Neuronal stem cell (in vitro differentiated cells): ENCODE measurements around the gene GET3.
A peak's percentile ranks its signal among the peaks of the same experiment; 100 is the strongest.

Experiments used
- DNase-seq: peaks from one replicate; pipeline ENCODE4 v3.0.0-alpha.2; 2013; ENCODE audit warnings: low spot score
- H2AFZ ChIP-seq: one replicate; pipeline ENCODE4 v1.6.1; 2013; ENCODE audit warnings: mild to moderate bottlenecking, low read length, inconsistent platforms
- H2AK5ac ChIP-seq: 2 replicates; pipeline ENCODE4 v1.6.1; 2013; ENCODE audit warnings: low read depth, mild to moderate bottlenecking, inconsistent platforms, low read length, moderate library complexity, mixed read lengths
- H2BK120ac ChIP-seq: 2 replicates; pipeline ENCODE4 v1.6.1; 2013; ENCODE audit warnings: low read depth, mild to moderate bottlenecking, inconsistent platforms, low read length, moderate library complexity, mixed read lengths
- H2BK12ac ChIP-seq: one replicate; pipeline ENCODE4 v1.6.1; 2013; ENCODE audit warnings: low read length, inconsistent platforms
- H2BK15ac ChIP-seq: 2 replicates; pipeline ENCODE4 v1.6.1; 2013; ENCODE audit warnings: mild to moderate bottlenecking, low read length, inconsistent platforms, mixed read lengths
- H2BK5ac ChIP-seq: one replicate; pipeline ENCODE4 v1.6.1; 2013; ENCODE audit warnings: inconsistent platforms, mild to moderate bottlenecking, low read length, moderate library complexity
- H3K14ac ChIP-seq: one replicate; pipeline ENCODE4 v1.6.1; 2013; ENCODE audit warnings: low read length, inconsistent platforms
- H3K18ac ChIP-seq: 2 replicates; pipeline ENCODE4 v1.6.1; 2013; ENCODE audit warnings: low read length, inconsistent platforms
- H3K23ac ChIP-seq: 2 replicates; pipeline ENCODE4 v1.6.1; 2013; ENCODE audit warnings: low read depth, mild to moderate bottlenecking, mixed read lengths, low read length, inconsistent platforms; ENCODE audit not compliant: poor library complexity
- H3K27ac ChIP-seq: replicated peaks from 3 replicates; pipeline ENCODE4 v1.5.1; 2013; ENCODE audit warnings: low read length, inconsistent platforms
- H3K27me3 ChIP-seq, 3 experiments: 2 replicates each; pipeline ENCODE4 v1.6.1; 2013; ENCODE audit warnings: low read length in 3 of 3, mild to moderate bottlenecking in 2 of 3, inconsistent platforms in 1 of 3, low read depth in 1 of 3, mixed read lengths in 1 of 3, moderate library complexity in 1 of 3; ENCODE audit not compliant: control insufficient read depth in 3 of 3, insufficient read depth in 3 of 3
- H3K36me3 ChIP-seq, 2 donors: replicated peaks in 1 of 2; 2 replicates each; pipeline ENCODE4 v1.6.1; 2013; ENCODE audit warnings: low read length in 2 of 2; ENCODE audit not compliant: control insufficient read depth in 2 of 2, insufficient read depth in 2 of 2
- H3K4ac ChIP-seq: 2 replicates; pipeline ENCODE4 v1.6.1; 2013; ENCODE audit warnings: inconsistent platforms, mild to moderate bottlenecking, low read length, moderate library complexity
- H3K4me1 ChIP-seq, 2 donors: 1 replicate in 1 of 2; 2 replicates in 1 of 2; pipeline ENCODE4 v1.6.1; 2013; ENCODE audit warnings: low read length in 2 of 2, low read depth in 1 of 2; ENCODE audit not compliant: control insufficient read depth in 2 of 2, insufficient read depth in 1 of 2
- H3K4me2 ChIP-seq: one replicate; pipeline ENCODE4 v1.6.1; 2013; ENCODE audit warnings: mild to moderate bottlenecking, low read length, inconsistent platforms; ENCODE audit not compliant: insufficient read depth, poor library complexity, severe bottlenecking
- H3K4me3 ChIP-seq, 2 donors: 2 replicates each; pipeline ENCODE4 v1.5.1; 2013; ENCODE audit warnings: low read length in 2 of 2, mild to moderate bottlenecking in 2 of 2, inconsistent platforms in 1 of 2, moderate library complexity in 1 of 2
- H3K79me1 ChIP-seq: one replicate; pipeline ENCODE4 v1.6.1; 2013; ENCODE audit warnings: low read depth, mild to moderate bottlenecking, inconsistent platforms, low read length, moderate library complexity
- H3K9ac ChIP-seq: one replicate; pipeline ENCODE4 v1.6.1; 2013; ENCODE audit warnings: mild to moderate bottlenecking, low read depth, low read length, inconsistent platforms; ENCODE audit not compliant: poor library complexity
- H3K9me3 ChIP-seq, 2 donors: replicated peaks in 1 of 2; 2 replicates each; pipeline versions ENCODE3 to v1.6.1; 2013; ENCODE audit warnings: low read length in 2 of 2, mild to moderate bottlenecking in 2 of 2, inconsistent platforms in 1 of 2, low read depth in 1 of 2, mixed read lengths in 1 of 2, moderate library complexity in 1 of 2; ENCODE audit not compliant: control insufficient read depth in 2 of 2, insufficient read depth in 1 of 2
- H4K8ac ChIP-seq: one replicate; pipeline ENCODE4 v1.6.1; 2013; ENCODE audit warnings: low read depth, mild to moderate bottlenecking, inconsistent platforms, low read length, moderate library complexity
- H4K91ac ChIP-seq: one replicate; pipeline ENCODE4 v1.6.1; 2013; ENCODE audit warnings: low read length, low read depth, mild to moderate bottlenecking, inconsistent platforms; ENCODE audit not compliant: poor library complexity
- WGBS, 2 donors: extraction: QIAGEN DNeasy Blood & Tissue Kit; methylation state at CpG; one replicate each; pipeline ENCODE4 v1.1.7; 2013; ENCODE audit warnings: missing lambda C conversion rate in 2 of 2, mixed read lengths in 1 of 2; ENCODE audit not compliant: insufficient read length in 2 of 2, insufficient replicate concordance in 1 of 2; ENCODE audit errors: extremely low coverage in 2 of 2; 5-methylcytosine and 5-hydroxymethylcytosine counted together

GET3 gene

GRCh38 chr19:12788042-12788681 lies 50.9 kb downstream of the GET3 start:
- H3K9me3 ChIP-seq: no peaks in the 10 kb centered on the region
- no peak overlapping the region for H4K8ac ChIP-seq
- H3K27ac ChIP-seq: no peak overlapping the region
- no peaks in the 10 kb centered on the region for H3K36me3 ChIP-seq
- H3K23ac ChIP-seq: no peak overlapping the region
- H3K27me3 ChIP-seq: peaks cover 0 to 25% (median 3%) of the 10 kb centered on the region in 3 experiments
- no peak overlapping the region for H4K91ac ChIP-seq
- peak overlapping the region; percentile 44 for H3K9ac ChIP-seq
- H3K14ac ChIP-seq: no peak overlapping the region
- WGBS, 2 donors: no CpG with 5 or more reads among the region's 4 CpGs
- H3K4me1 ChIP-seq: peaks cover 27 to 56% of the 10 kb centered on the region in 2 donors
- no peak for DNase-seq
- H2AFZ ChIP-seq: peak overlapping the region; percentile 87
- H3K18ac ChIP-seq: peak overlapping the region; percentile 60
- peak overlapping the region; percentile 13 for H2AK5ac ChIP-seq
- H2BK15ac ChIP-seq: peak overlapping the region; percentile 33
- peaks cover 2% of the 10 kb centered on the region for H3K79me1 ChIP-seq
- H2BK12ac ChIP-seq: no peak overlapping the region
- H3K4me3 ChIP-seq: peak overlapping the region in 1 of 2 donors; percentile 60
- no peak overlapping the region for H3K4ac ChIP-seq
- peak overlapping the region; percentile 44 for H3K4me2 ChIP-seq
- H2BK120ac ChIP-seq: no peak overlapping the region
- H2BK5ac ChIP-seq: peak overlapping the region; percentile 27

GRCh38 chr19:12788682-12789097 lies 51.4 kb downstream of the GET3 start:
- peak overlapping the region; percentile 60 for H3K18ac ChIP-seq
- H3K4me2 ChIP-seq: peak overlapping the region; percentile 44
- no CpG with 5 or more reads among the region's 12 CpGs for WGBS, 2 donors
- H3K9ac ChIP-seq: peak overlapping the region; percentile 44
- peak overlapping the region; percentile 65 for H3K27ac ChIP-seq
- peak overlapping the region in 1 of 2 donors; percentile 60 for H3K4me3 ChIP-seq
- H4K8ac ChIP-seq: no peak overlapping the region
- no peak overlapping the region for H2BK12ac ChIP-seq
- H3K4me1 ChIP-seq: peaks cover 23 to 51% of the 10 kb centered on the region in 2 donors
- no peaks in the 10 kb centered on the region for H3K36me3 ChIP-seq
- H3K9me3 ChIP-seq: no peaks in the 10 kb centered on the region
- DNase-seq: no peak
- peak overlapping the region; percentile 87 for H2AFZ ChIP-seq
- no peak overlapping the region for H2BK120ac ChIP-seq
- peak overlapping the region; percentile 27 for H2BK5ac ChIP-seq
- H3K27me3 ChIP-seq: peaks cover 0 to 25% (median 3%) of the 10 kb centered on the region in 3 experiments
- H3K4ac ChIP-seq: no peak overlapping the region
- no peak overlapping the region for H4K91ac ChIP-seq
- H2AK5ac ChIP-seq: peak overlapping the region; percentile 13
- no peak overlapping the region for H3K23ac ChIP-seq
- peaks cover 2% of the 10 kb centered on the region for H3K79me1 ChIP-seq
- H3K14ac ChIP-seq: no peak overlapping the region
- H2BK15ac ChIP-seq: peak overlapping the region; percentile 33

GRCh38 chr19:12789098-12789903 lies 52.0 kb downstream of the GET3 start:
- Histone ChIP-seq H2BK12ac (no peak overlapping the region), H2AK5ac (peak overlapping the region; percentile 58), H3K4me3 (peak overlapping the region; percentile 60 to 64), H3K27ac (peak overlapping the region; percentile 65), H2BK15ac (peak overlapping the region; percentile 42), H4K8ac (no peak overlapping the region), H3K4me1 (peaks cover 21 to 51% of the 10 kb centered on the region in 2 donors), H2BK5ac (peak overlapping the region; percentile 85), H3K9me3 (no peaks in the 10 kb centered on the region), H3K79me1 (peaks cover 4% of the 10 kb centered on the region), H4K91ac (no peak overlapping the region), H3K9ac (peak overlapping the region; percentile 82), H3K4me2 (peak overlapping the region; percentile 89), H2AFZ (peak overlapping the region; percentile 87), H3K27me3 (peaks cover 0 to 28% (median 3%) of the 10 kb centered on the region in 3 experiments), H3K18ac (peak overlapping the region; percentile 68), H3K23ac (peak overlapping the region; percentile 83), H3K36me3 (no peaks in the 10 kb centered on the region), H2BK120ac (no peak overlapping the region), H3K14ac (no peak overlapping the region), H3K4ac (no peak overlapping the region)
- DNase-seq: no peak
- no CpG with 5 or more reads among the region's 46 CpGs for WGBS, 2 donors
